Calu3 (cell line): ENCODE data around the gene SMC1A. TPM values are rescaled to one million over a fixed set of nuclear protein-coding genes. Genes with fewer than 3 reads are reported as not detected.

Source experiments
- BruUV-seq: library from RNA; stranded (reverse); fragments of 400-500 nt; replicated peaks from 2 replicates; lab custom pipeline; 2021; lab: Mats Ljungman, UMichigan
- CTCF ChIA-PET: fragments of 300-600 bp; sonication (Branson Sonifier 250); formaldehyde crosslinking; loops from one replicate; lab custom pipeline; 2022; ENCODE audit warnings: antibody characterized with exemption; lab: Charles Lee
- DNase-seq: peaks from one replicate; pipeline ENCODE4 v3.0.0; 2022
- H3K27ac Mint-ChIP-seq: one replicate; pipeline ENCODE4 v1.8.0; 2022; ENCODE audit warnings: mixed read lengths; ENCODE audit not compliant: unreplicated experiment
- H3K27me3 Mint-ChIP-seq: one replicate; pipeline ENCODE4 v1.8.0; 2022; ENCODE audit warnings: mixed read lengths; ENCODE audit not compliant: unreplicated experiment
- H3K36me3 Mint-ChIP-seq: one replicate; pipeline ENCODE4 v1.8.0; 2022; ENCODE audit warnings: mild to moderate bottlenecking, moderate library complexity, mixed read lengths; ENCODE audit not compliant: insufficient read depth, unreplicated experiment
- H3K4me1 Mint-ChIP-seq: one replicate; pipeline ENCODE4 v1.8.0; 2022; ENCODE audit warnings: mild to moderate bottlenecking, low read depth, mixed read lengths; ENCODE audit not compliant: unreplicated experiment
- H3K4me3 Mint-ChIP-seq: one replicate; pipeline ENCODE4 v1.8.0; 2022; ENCODE audit warnings: mild to moderate bottlenecking, low read depth, moderate library complexity, mixed read lengths; ENCODE audit not compliant: unreplicated experiment
- H3K9me3 Mint-ChIP-seq: one replicate; pipeline ENCODE4 v1.8.0; 2022; ENCODE audit warnings: low read depth, mixed read lengths; ENCODE audit not compliant: unreplicated experiment
- intact Hi-C: fragments of 100-400 bp; cut with micrococcal nuclease; formaldehyde crosslinking; loops from one replicate; pipeline ENCODE4 v1.10.0; 2022; ENCODE audit not compliant: unreplicated experiment
- total RNA-seq: library from RNA; stranded (reverse); gene quantifications from 2 replicates; pipeline ENCODE4 v1.2.3, GENCODE V29; 2022
- TF ChIP-seq, protein P1 (sequence below): fragments of 200-600 bp; IDR thresholded peaks from one replicate; pipeline ENCODE4 v1.8.0; 2022; ENCODE audit warnings: antibody characterized with exemption; ENCODE audit not compliant: unreplicated experiment

Gene SMC1A
- total RNA-seq, 1 experiment from 2014 or later, result 100 TPM

DNA sequence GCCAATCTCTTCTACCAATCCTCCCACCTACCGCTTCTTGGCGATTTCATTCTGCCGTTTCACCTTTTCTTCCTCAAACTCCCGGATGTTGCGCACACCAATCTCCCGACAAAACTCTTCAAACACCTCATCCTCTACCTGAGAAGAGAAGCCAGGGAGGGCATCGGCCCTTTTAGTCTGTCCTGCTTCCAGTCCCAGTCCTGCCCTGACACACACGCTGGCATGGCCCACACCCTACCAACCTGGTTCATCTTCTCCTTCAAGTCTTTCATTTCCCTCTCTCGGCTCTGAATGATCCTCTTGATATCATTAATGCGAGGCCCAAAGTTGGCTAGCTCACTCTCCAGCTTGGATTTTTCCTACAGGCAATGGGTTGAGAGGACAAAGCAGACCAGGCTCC, 18.9 kb downstream of the SMC1A start:
- intact Hi-C loops, result no loop called here
- BruUV-seq, result no TSS peak
- peaks cover 15% of the 10 kb centered on the region for H3K36me3 Mint-ChIP-seq
- TF ChIP-seq, protein P1, sequence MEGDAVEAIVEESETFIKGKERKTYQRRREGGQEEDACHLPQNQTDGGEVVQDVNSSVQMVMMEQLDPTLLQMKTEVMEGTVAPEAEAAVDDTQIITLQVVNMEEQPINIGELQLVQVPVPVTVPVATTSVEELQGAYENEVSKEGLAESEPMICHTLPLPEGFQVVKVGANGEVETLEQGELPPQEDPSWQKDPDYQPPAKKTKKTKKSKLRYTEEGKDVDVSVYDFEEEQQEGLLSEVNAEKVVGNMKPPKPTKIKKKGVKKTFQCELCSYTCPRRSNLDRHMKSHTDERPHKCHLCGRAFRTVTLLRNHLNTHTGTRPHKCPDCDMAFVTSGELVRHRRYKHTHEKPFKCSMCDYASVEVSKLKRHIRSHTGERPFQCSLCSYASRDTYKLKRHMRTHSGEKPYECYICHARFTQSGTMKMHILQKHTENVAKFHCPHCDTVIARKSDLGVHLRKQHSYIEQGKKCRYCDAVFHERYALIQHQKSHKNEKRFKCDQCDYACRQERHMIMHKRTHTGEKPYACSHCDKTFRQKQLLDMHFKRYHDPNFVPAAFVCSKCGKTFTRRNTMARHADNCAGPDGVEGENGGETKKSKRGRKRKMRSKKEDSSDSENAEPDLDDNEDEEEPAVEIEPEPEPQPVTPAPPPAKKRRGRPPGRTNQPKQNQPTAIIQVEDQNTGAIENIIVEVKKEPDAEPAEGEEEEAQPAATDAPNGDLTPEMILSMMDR, result no peak
- DNase-seq, result no peak
- no peaks in the 10 kb centered on the region for H3K4me1 Mint-ChIP-seq
- CTCF ChIA-PET, result no interaction called here
- no peaks in the 10 kb centered on the region for H3K9me3 Mint-ChIP-seq
- H3K4me3 Mint-ChIP-seq, result no peak overlapping the region
- H3K27ac Mint-ChIP-seq, result no peak overlapping the region
- no peaks in the 10 kb centered on the region for H3K27me3 Mint-ChIP-seq

DNA sequence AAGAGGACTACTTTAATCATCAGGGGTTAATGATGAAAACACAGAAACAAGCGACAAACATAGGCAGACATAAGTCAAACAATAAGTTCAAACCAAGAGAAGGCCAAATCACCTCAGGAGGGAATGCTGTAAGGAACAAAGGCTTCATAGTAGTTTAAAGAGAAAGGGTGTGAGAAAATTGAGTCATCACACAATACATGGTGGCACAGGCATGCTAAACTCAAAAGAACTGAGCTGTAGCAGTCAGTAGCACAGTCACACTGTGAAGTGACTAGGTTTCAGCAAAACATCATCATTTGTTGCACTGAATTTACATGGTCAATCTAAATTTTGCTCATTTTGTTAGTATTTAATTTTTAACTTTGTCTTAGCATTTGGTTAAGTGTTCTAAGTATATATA, 24.2 kb downstream of the SMC1A start:
- intact Hi-C loops, result no loop called here
- H3K36me3 Mint-ChIP-seq, result peaks cover 34% of the 10 kb centered on the region
- no TSS peak for BruUV-seq

DNA sequence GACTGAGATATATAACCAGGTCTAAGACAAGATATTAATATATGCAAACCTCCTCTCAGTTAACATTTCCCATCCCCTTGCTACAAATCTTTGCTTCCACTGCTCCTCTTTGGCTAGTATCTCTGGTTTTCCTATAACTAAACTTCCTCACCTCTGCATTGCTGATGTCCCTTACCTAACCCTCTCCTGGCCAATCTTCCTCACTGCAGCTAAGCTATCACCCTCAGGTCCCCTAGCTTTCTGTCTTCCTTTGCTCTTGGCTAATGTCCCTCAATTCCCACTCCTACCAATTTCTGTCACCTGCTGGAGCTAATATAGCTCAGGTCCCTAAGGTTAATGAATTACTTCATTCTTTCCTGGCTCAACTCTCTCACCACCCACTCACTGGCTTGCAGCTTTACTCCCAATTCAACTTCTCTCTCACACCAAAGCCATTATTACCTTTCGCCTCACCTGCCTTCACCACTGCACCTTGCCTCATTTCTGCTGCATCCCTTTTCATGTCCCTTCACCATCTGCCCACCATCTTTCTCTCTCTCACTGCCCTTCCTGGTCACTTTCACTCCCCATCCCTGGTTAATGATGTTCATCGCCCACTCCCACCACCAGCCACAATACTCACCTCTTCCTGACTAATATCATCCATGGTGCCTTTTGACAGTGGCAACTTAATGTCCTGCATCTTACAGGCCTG, 26.7 kb downstream of the SMC1A start:
- peaks cover 33% of the 10 kb centered on the region for H3K36me3 Mint-ChIP-seq
- DNase-seq, result no peak
- H3K27me3 Mint-ChIP-seq, result no peaks in the 10 kb centered on the region
- CTCF ChIA-PET, result no interaction called here
- H3K4me1 Mint-ChIP-seq, result no peaks in the 10 kb centered on the region
- H3K4me3 Mint-ChIP-seq, result no peak overlapping the region
- TF ChIP-seq, protein P1, result no peak
- intact Hi-C loops, result no loop called here
- no peaks in the 10 kb centered on the region for H3K9me3 Mint-ChIP-seq
- BruUV-seq, result no TSS peak
- H3K27ac Mint-ChIP-seq, result no peak overlapping the region

More for the DNA sequence above, 24.2 kb downstream of the SMC1A start:
- Mint-ChIP-seq H3K27ac (no peak overlapping the region), H3K4me1 (no peaks in the 10 kb centered on the region), H3K4me3 (no peak overlapping the region), H3K27me3 (no peaks in the 10 kb centered on the region), H3K9me3 (no peaks in the 10 kb centered on the region)
- CTCF ChIA-PET, result interaction anchor here (0.6 to 0.7 kb wide), 2 partner anchors 42 to 195 kb away, joined by 4 to 7 read pairs; no protein-coding TSS in a partner anchor
- TF ChIP-seq, protein P1, result no peak
- DNase-seq, result no peak

DNA sequence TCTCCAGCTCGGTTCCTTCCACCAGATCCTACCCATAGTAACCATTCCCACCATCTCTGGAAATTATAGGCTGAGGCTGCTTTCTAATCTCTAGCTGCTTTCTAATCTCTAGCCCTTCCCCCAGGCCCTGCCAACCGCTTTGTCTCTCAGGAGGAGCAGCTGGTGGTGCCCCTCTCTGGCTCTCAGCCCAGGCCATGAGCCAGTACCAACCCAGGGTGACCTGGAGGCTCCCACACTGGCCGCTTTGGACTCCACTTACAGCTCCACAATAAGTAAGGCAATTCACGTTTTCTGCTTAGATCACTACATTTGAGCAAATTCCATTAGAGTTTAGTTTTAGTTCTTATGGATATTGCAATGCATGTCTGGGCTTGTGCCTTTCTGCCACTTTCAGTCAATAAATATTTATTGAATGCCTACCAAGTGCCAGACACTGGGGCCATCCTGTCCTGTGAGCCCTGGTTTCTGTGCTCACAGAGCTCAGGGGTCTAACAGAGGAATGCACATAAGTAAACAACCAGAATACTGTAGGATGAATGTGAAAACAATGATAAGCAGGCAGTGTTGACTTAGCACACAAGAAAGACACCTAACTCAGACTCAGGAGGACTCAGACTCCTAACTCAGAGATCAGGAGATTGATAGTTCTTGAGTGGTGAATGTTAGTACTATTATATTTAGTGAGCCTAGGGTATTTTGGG, 38.9 kb downstream of the SMC1A start:
- intact Hi-C loops, result no loop called here
- Mint-ChIP-seq H3K4me1 (no peaks in the 10 kb centered on the region), H3K9me3 (no peaks in the 10 kb centered on the region), H3K4me3 (no peak overlapping the region), H3K27me3 (no peaks in the 10 kb centered on the region), H3K36me3 (peaks cover 24% of the 10 kb centered on the region), H3K27ac (no peak overlapping the region)
- TF ChIP-seq, protein P1, result no peak
- DNase-seq, result no peak
- CTCF ChIA-PET, result interaction anchor here (0.6 kb wide), 1 partner anchor 183 kb away, joined by 3 read pairs; no protein-coding TSS in a partner anchor
- no TSS peak for BruUV-seq
